Caco-2 (cell line): ENCODE measurements around the gene LRRC26. TPM values are rescaled to one million over a fixed set of nuclear protein-coding genes. Genes with fewer than 3 reads are reported as not detected.
"Not testable (repeated sequence)": the region's sequence is repeated elsewhere in the genome, so short reads cannot be mapped to it uniquely, and the experiment has no call there.

ENCODE experiments used
- BruUV-seq: library from RNA; stranded (reverse); fragments of 400-500 nt; replicated peaks from 2 replicates; lab custom pipeline; 2021; lab: Mats Ljungman, UMichigan
- CTCF ChIA-PET: fragments of 300-600 bp; sonication (Branson Sonifier 250); formaldehyde crosslinking; loops from one replicate; lab custom pipeline; 2022; ENCODE audit warnings: antibody characterized with exemption; lab: Charles Lee
- POLR2A ChIA-PET: fragments of 300-600 bp; sonication (Branson Sonifier 250); formaldehyde crosslinking; loops from one replicate; lab custom pipeline; 2022; ENCODE audit warnings: antibody characterized with exemption; lab: Charles Lee
- DNase-seq, 2 experiments: peaks; one replicate each; pipeline versions ENCODE4 v3.0.0 to v3.0.0-alpha.2; 2020 to 2022
- H3K27me3 ChIP-seq: replicated peaks from 2 replicates; pipeline ENCODE4 v1.6.0; 2011; ENCODE audit warnings: low read length; ENCODE audit not compliant: control insufficient read depth, insufficient read depth
- H3K36me3 ChIP-seq: 2 replicates; pipeline ENCODE4 v1.5.1; 2011; ENCODE audit warnings: low read length; ENCODE audit not compliant: control insufficient read depth, insufficient read depth
- H3K4me1 ChIP-seq: fragments of 250-450 bp; sonication (Bioruptor Pico); 2 replicates; pipeline ENCODE4 v1.5.1; 2020; ENCODE audit warnings: mild to moderate bottlenecking
- H3K4me3 ChIP-seq: 2 replicates; pipeline ENCODE4 v1.5.1; 2011; ENCODE audit warnings: low read depth, mild to moderate bottlenecking, control low read depth, low read length
- H3K9me3 ChIP-seq: fragments of 250-450 bp; sonication (Bioruptor Pico); 2 replicates; pipeline ENCODE4 v1.5.1; 2020; ENCODE audit warnings: mild to moderate bottlenecking, moderate library complexity
- H3K27ac Mint-ChIP-seq: one replicate; pipeline ENCODE4 v1.8.0; 2022; ENCODE audit warnings: mixed read lengths; ENCODE audit not compliant: unreplicated experiment
- H3K27me3 Mint-ChIP-seq: one replicate; pipeline ENCODE4 v1.8.0; 2022; ENCODE audit warnings: mixed read lengths; ENCODE audit not compliant: insufficient read depth, unreplicated experiment
- H3K36me3 Mint-ChIP-seq: one replicate; pipeline ENCODE4 v1.8.0; 2022; ENCODE audit warnings: mild to moderate bottlenecking, mixed read lengths; ENCODE audit not compliant: insufficient read depth, unreplicated experiment
- H3K4me1 Mint-ChIP-seq: one replicate; pipeline ENCODE4 v1.8.0; 2022; ENCODE audit warnings: low read depth, mixed read lengths; ENCODE audit not compliant: unreplicated experiment
- H3K4me3 Mint-ChIP-seq: one replicate; pipeline ENCODE4 v1.8.0; 2022; ENCODE audit warnings: mild to moderate bottlenecking, moderate library complexity, mixed read lengths; ENCODE audit not compliant: unreplicated experiment
- H3K9me3 Mint-ChIP-seq: one replicate; pipeline ENCODE4 v1.8.0; 2022; ENCODE audit warnings: mixed read lengths; ENCODE audit not compliant: unreplicated experiment
- CTCF ChIP-seq, 2 experiments: fragments of 200-600 bp in 1 of 2; IDR thresholded peaks; 1 replicate in 1 of 2; 2 replicates in 1 of 2; pipeline versions ENCODE4 v1.5.1 to v1.8.0; 2011 to 2022; ENCODE audit warnings: antibody characterized with exemption in 1 of 2, control low read depth in 1 of 2, inconsistent platforms in 1 of 2, low read depth in 1 of 2, low read length in 1 of 2, mild to moderate bottlenecking in 1 of 2, moderate library complexity in 1 of 2; ENCODE audit not compliant: insufficient read depth in 1 of 2, severe bottlenecking in 1 of 2, unreplicated experiment in 1 of 2
- intact Hi-C: fragments of 100-400 bp; cut with micrococcal nuclease; formaldehyde crosslinking; loops from one replicate; pipeline ENCODE4 v1.10.0; 2022; ENCODE audit not compliant: unreplicated experiment
- total RNA-seq: library from RNA; stranded (reverse); gene quantifications from 2 replicates; pipeline ENCODE4 v1.2.3, GENCODE V29; 2022

LRRC26 gene
- total RNA-seq, 1 experiment from 2014 or later: 2.9 TPM

- H3K9me3 Mint-ChIP-seq: no peaks in the 10 kb centered on the region
- intact Hi-C loops: no loop called here
- Histone ChIP-seq H3K9me3 (no peaks in the 10 kb centered on the region), H3K4me1 (peaks cover 10% of the 10 kb centered on the region; the same call in 1 of the 2 replicates), H3K4me3 (no peak overlapping the region), H3K27me3 (no peaks in the 10 kb centered on the region), H3K36me3 (no peaks in the 10 kb centered on the region)
- ChIA-PET CTCF (no interaction called here), POLR2A (no interaction called here)
- H3K27me3 Mint-ChIP-seq: peaks cover 9% of the 10 kb centered on the region
- no peaks in the 10 kb centered on the region for H3K4me1 Mint-ChIP-seq
- no peak overlapping the region for H3K27ac Mint-ChIP-seq
- BruUV-seq: no TSS peak
- DNase-seq: no peak
- TF ChIP-seq CTCF (IDR thresholded peaks at IDR 0.05; ENCODE audit: insufficient read depth in 1 of 2, low read depth in 1 of 2, low read length in 1 of 2, severe bottlenecking in 1 of 2, unreplicated experiment in 1 of 2): no peak
- H3K4me3 Mint-ChIP-seq: no peak overlapping the region
- H3K36me3 Mint-ChIP-seq: peaks cover 6% of the 10 kb centered on the region
Observed at GRCh38 chr9:137138058-137138721, 31.7 kb downstream of the LRRC26 start.

- peaks cover 10% of the 10 kb centered on the region; the same call in 1 of the 2 replicates for H3K4me1 ChIP-seq
- H3K9me3 ChIP-seq: no peaks in the 10 kb centered on the region
- peaks cover 6% of the 10 kb centered on the region for H3K36me3 Mint-ChIP-seq
- ChIA-PET POLR2A (interaction anchor here (0.5 to 0.6 kb wide), 2 partner anchors 60 to 100 kb away, joined by 3 to 6 read pairs; no protein-coding TSS in a partner anchor), CTCF (no interaction called here)
- DNase-seq: no peak
- peaks cover 5% of the 10 kb centered on the region for H3K27me3 Mint-ChIP-seq
- H3K4me1 Mint-ChIP-seq: no peaks in the 10 kb centered on the region
- H3K36me3 ChIP-seq: no peaks in the 10 kb centered on the region
- H3K27me3 ChIP-seq: no peaks in the 10 kb centered on the region
- intact Hi-C loops: no loop called here
- no peaks in the 10 kb centered on the region for H3K9me3 Mint-ChIP-seq
- H3K4me3 Mint-ChIP-seq: no peak overlapping the region
- no peak overlapping the region for H3K27ac Mint-ChIP-seq
- no peak for TF ChIP-seq CTCF (IDR thresholded peaks at IDR 0.05; ENCODE audit: insufficient read depth in 1 of 2, low read depth in 1 of 2, low read length in 1 of 2, severe bottlenecking in 1 of 2, unreplicated experiment in 1 of 2)
- no TSS peak for BruUV-seq
- no peak overlapping the region for H3K4me3 ChIP-seq
Observed at GRCh38 chr9:137136881-137137607, 32.8 kb downstream of the LRRC26 start.

GRCh38 chr9:137136261-137136880 is 33.5 kb downstream of the LRRC26 start:
- ChIA-PET POLR2A (no interaction called here), CTCF (no interaction called here)
- H3K4me3 Mint-ChIP-seq: no peak overlapping the region
- Histone ChIP-seq H3K9me3 (no peaks in the 10 kb centered on the region), H3K36me3 (no peaks in the 10 kb centered on the region), H3K27me3 (no peaks in the 10 kb centered on the region), H3K4me3 (no peak overlapping the region), H3K4me1 (peaks cover 10% of the 10 kb centered on the region; the same call in 1 of the 2 replicates)
- peaks cover 6% of the 10 kb centered on the region for H3K36me3 Mint-ChIP-seq
- peaks cover 4% of the 10 kb centered on the region for H3K27me3 Mint-ChIP-seq
- H3K9me3 Mint-ChIP-seq: no peaks in the 10 kb centered on the region
- no TSS peak for BruUV-seq
- DNase-seq: no peak
- no peak for TF ChIP-seq CTCF (IDR thresholded peaks at IDR 0.05; ENCODE audit: insufficient read depth in 1 of 2, low read depth in 1 of 2, low read length in 1 of 2, severe bottlenecking in 1 of 2, unreplicated experiment in 1 of 2)
- no peak overlapping the region for H3K27ac Mint-ChIP-seq
- no peaks in the 10 kb centered on the region for H3K4me1 Mint-ChIP-seq
- intact Hi-C loops: no loop called here

- DNase-seq, H3K4me1 Mint-ChIP-seq, H3K27me3 ChIP-seq, H3K4me1 ChIP-seq, H3K27me3 Mint-ChIP-seq, H3K9me3 ChIP-seq, H3K36me3 Mint-ChIP-seq, POLR2A ChIA-PET, H3K4me3 ChIP-seq, H3K36me3 ChIP-seq, BruUV-seq, intact Hi-C loops, H3K4me3 Mint-ChIP-seq, H3K27ac Mint-ChIP-seq, H3K9me3 Mint-ChIP-seq: not testable (repeated sequence)
- CTCF ChIA-PET: interaction anchor here (0.7 kb wide), 1 partner anchor 18 kb away, joined by 3 read pairs; no protein-coding TSS in a partner anchor
Observed at GRCh38 chr9:137135154-137135553, 34.7 kb downstream of the LRRC26 start.
